ENCODE measurements around the gene CFAP46.

Gene CFAP46

GRCh38 chr10:132970641-132971438 lies 28.5 kb upstream of the CFAP46 start:
- TF ChIP-seq TAF1 (IDR thresholded peaks at IDR 0.05; ENCODE audit: borderline replicate concordance, insufficient read depth, low read length) (no peak), POLR2AphosphoS5 (IDR thresholded peaks at IDR 0.05; ENCODE audit: low read depth, low read length) (no peak), FOXP2 (optimal IDR thresholded peaks at IDR 0.05; ENCODE audit: borderline replicate concordance, extremely low read depth, extremely low read length, insufficient read depth) (no peak), REST (IDR thresholded peaks at IDR 0.05; ENCODE audit: insufficient read depth in 1 of 2, low read depth in 2 of 2, low read length in 2 of 2) (no peak), SIN3A (IDR thresholded peaks at IDR 0.05; ENCODE audit: borderline replicate concordance, insufficient read depth, low read length) (no peak)

- TF ChIP-seq POLR2AphosphoS5 (IDR thresholded peaks at IDR 0.05; ENCODE audit: low read depth, low read length) (no peak), REST (IDR thresholded peaks at IDR 0.05; ENCODE audit: insufficient read depth in 1 of 2, low read depth in 2 of 2, low read length in 2 of 2) (no peak), FOXP2 (optimal IDR thresholded peaks at IDR 0.05; ENCODE audit: borderline replicate concordance, extremely low read depth, extremely low read length, insufficient read depth) (no peak), SIN3A (IDR thresholded peaks at IDR 0.05; ENCODE audit: borderline replicate concordance, insufficient read depth, low read length) (no peak)
These were observed 25.2 kb upstream of the CFAP46 start for GRCh38 chr10:132967540-132967939.

GRCh38 chr10:132965411-132966057 lies 23.2 kb upstream of the CFAP46 start:
- no peak for TF ChIP-seq REST (IDR thresholded peaks at IDR 0.05; ENCODE audit: insufficient read depth in 1 of 2, low read depth in 2 of 2, low read length in 2 of 2)
- TF ChIP-seq SIN3A (IDR thresholded peaks at IDR 0.05; ENCODE audit: borderline replicate concordance, insufficient read depth, low read length): no peak
- TF ChIP-seq FOXP2 (optimal IDR thresholded peaks at IDR 0.05; ENCODE audit: borderline replicate concordance, extremely low read depth, extremely low read length, insufficient read depth): no peak
- no peak for TF ChIP-seq TAF1 (IDR thresholded peaks at IDR 0.05; ENCODE audit: borderline replicate concordance, insufficient read depth, low read length)
- no peak for TF ChIP-seq POLR2AphosphoS5 (IDR thresholded peaks at IDR 0.05; ENCODE audit: low read depth, low read length)

- TF ChIP-seq TAF1 (IDR thresholded peaks at IDR 0.05; ENCODE audit: borderline replicate concordance, insufficient read depth, low read length) (no peak), POLR2AphosphoS5 (IDR thresholded peaks at IDR 0.05; ENCODE audit: low read depth, low read length) (no peak), SIN3A (IDR thresholded peaks at IDR 0.05; ENCODE audit: borderline replicate concordance, insufficient read depth, low read length) (no peak)
These were observed 21.9 kb upstream of the CFAP46 start for GRCh38 chr10:132964231-132964630.

GRCh38 chr10:132963430-132963960 lies 21.1 kb upstream of the CFAP46 start:
- TF ChIP-seq TAF1 (IDR thresholded peaks at IDR 0.05; ENCODE audit: borderline replicate concordance, insufficient read depth, low read length) (no peak), SIN3A (IDR thresholded peaks at IDR 0.05; ENCODE audit: borderline replicate concordance, insufficient read depth, low read length) (no peak), FOXP2 (optimal IDR thresholded peaks at IDR 0.05; ENCODE audit: borderline replicate concordance, extremely low read depth, extremely low read length, insufficient read depth) (no peak), REST (IDR thresholded peaks at IDR 0.05; ENCODE audit: insufficient read depth in 1 of 2, low read depth in 2 of 2, low read length in 2 of 2) (no peak), POLR2AphosphoS5 (IDR thresholded peaks at IDR 0.05; ENCODE audit: low read depth, low read length) (no peak)
